ENCODE measurements around the gene TMEM176A. TPM values are rescaled to one million over a fixed set of nuclear protein-coding genes. Genes with fewer than 3 reads are reported as not detected.

TMEM176A gene
- total and polyA plus RNA-seq, 2 of the 8 experiments (the other 6 are each of a cell fraction or from before 2014, with no cell fraction given) = 1.3 to 1.5 TPM

DNA sequence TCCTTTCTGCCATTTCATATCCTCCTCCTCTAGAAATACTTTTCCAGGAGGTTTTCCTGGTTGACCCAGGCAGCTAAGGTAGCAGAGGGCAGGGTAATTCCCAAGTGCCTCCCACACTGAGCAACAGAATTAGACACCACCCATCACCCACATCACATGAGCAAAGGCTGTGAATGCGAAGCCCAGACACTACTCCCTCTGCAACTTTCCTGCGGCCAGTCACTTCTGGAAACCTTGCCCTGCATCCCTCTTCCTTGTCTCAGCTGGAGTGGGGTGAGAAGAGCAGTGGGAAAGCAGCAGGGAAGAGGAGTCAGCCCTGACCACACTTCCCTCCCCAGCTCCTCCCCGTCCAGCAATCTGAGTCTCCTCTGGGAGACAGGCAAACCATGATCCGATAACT, 15.6 kb upstream of the TMEM176A start:
- H2BK15ac ChIP-seq (ENCODE audit: low read length) = no peak overlapping the region
- H2BK12ac ChIP-seq (ENCODE audit: low read depth, low read length) = no peak overlapping the region
- H3K4me2 ChIP-seq (ENCODE audit: insufficient read depth in 1 of 2, low read depth in 2 of 2, low read length in 2 of 2) = no peak overlapping the region
- CTCF ChIA-PET (ENCODE audit: partially characterized antibody) = interaction anchor here (0.7 to 1.2 kb wide), 4 partner anchors 15 to 217 kb away, joined by 3 to 5 read pairs (median 3); partner anchors contain the start of genes TMEM176A and TMEM176B
- H3K56ac ChIP-seq (replicated peaks; ENCODE audit: insufficient read length, low read depth, low read length) = no peak overlapping the region
- 89% methylated on average over 4 of the region's 4 CpGs; no CpG with 5 or more reads in 1 of the 2 experiments for WGBS, 2 experiments (ENCODE audit: extremely low coverage in 1 of 2, insufficient coverage in 1 of 2, insufficient read length in 1 of 2, insufficient replicate concordance in 2 of 2, low coverage in 1 of 2, low lambda C conversion rate in 2 of 2, missing lambda C conversion rate in 1 of 2)
- H3K23ac ChIP-seq (ENCODE audit: insufficient read length) = no peak overlapping the region
- no peak overlapping the region for H4K91ac ChIP-seq (replicated peaks; ENCODE audit: insufficient read length, low read length)
- FAIRE-seq = no peak
- H4K20me1 ChIP-seq (replicated peaks in 1 of 2; ENCODE audit: control insufficient read depth in 1 of 2, insufficient read depth in 2 of 2, low read length in 2 of 2) = no peaks in the 10 kb centered on the region
- H3K9me3 ChIP-seq (ENCODE audit: insufficient read depth in 2 of 2, low read depth in 1 of 2, low read length in 1 of 2) = no peaks in the 10 kb centered on the region
- POLR2A ChIA-PET (ENCODE audit: partially characterized antibody) = no interaction called here
- H2BK5ac ChIP-seq (ENCODE audit: low read depth, low read length) = no peak overlapping the region
- no peaks in the 10 kb centered on the region for H3K4me1 ChIP-seq (replicated peaks in 1 of 4; ENCODE audit: control insufficient read depth in 3 of 4, insufficient read depth in 4 of 4, low read length in 3 of 4)
- no peaks in the 10 kb centered on the region for H3K79me1 ChIP-seq (ENCODE audit: low read depth, low read length)
- H3K9ac ChIP-seq (replicated peaks in 1 of 4; ENCODE audit: extremely low read depth in 1 of 4, low read depth in 3 of 4, low read length in 3 of 4) = no peak overlapping the region
- DNase-seq (ENCODE audit: low read depth in 1 of 2, low spot score in 2 of 2) = no peak
- H3K27ac ChIP-seq (ENCODE audit: low read depth, low read length) = no peak overlapping the region
- no peak overlapping the region for H4K8ac ChIP-seq (ENCODE audit: extremely low read depth, insufficient read depth, low read length)
- no peak overlapping the region for H2BK120ac ChIP-seq (replicated peaks; ENCODE audit: low read depth, low read length)
- H2BK20ac ChIP-seq (ENCODE audit: low read length) = no peak overlapping the region
- no peaks in the 10 kb centered on the region for H3K36me3 ChIP-seq (ENCODE audit: control insufficient read depth in 2 of 4, insufficient read depth in 4 of 4, low read length in 3 of 4)
- no peak overlapping the region for H4K5ac ChIP-seq (ENCODE audit: insufficient read length, low read depth, low read length)
- H2AFZ ChIP-seq (ENCODE audit: low read length) = no peak overlapping the region; the same call in 1 of the 2 replicates
- H2AK5ac ChIP-seq (ENCODE audit: low read depth, low read length) = no peak overlapping the region
- TF ChIP-seq NRF1 (IDR thresholded peaks at IDR 0.05; ENCODE audit: low read depth, low read length) = no peak
- TF ChIP-seq CREB1 (IDR thresholded peaks at IDR 0.05) = no peak
- no peak for TF ChIP-seq CBX8 (IDR thresholded peaks at IDR 0.05; ENCODE audit: borderline replicate concordance, low read depth, low read length)
- H3K4ac ChIP-seq (replicated peaks; ENCODE audit: insufficient read length, low read depth, low read length) = no peak overlapping the region
- H3K4me3 ChIP-seq (ENCODE audit: extremely low read depth in 1 of 4, insufficient read depth in 2 of 4, low read depth in 3 of 4, low read length in 4 of 4) = no peak overlapping the region
- no peaks in the 10 kb centered on the region for H3K23me2 ChIP-seq (ENCODE audit: low read depth, low read length)
- no peak overlapping the region for H3K14ac ChIP-seq (ENCODE audit: insufficient read length)
- no peak overlapping the region for H3K18ac ChIP-seq (ENCODE audit: extremely low read depth, low read length)
- H3K79me2 ChIP-seq (ENCODE audit: control insufficient read depth in 1 of 2, insufficient read depth in 2 of 2, low read length in 2 of 2) = no peaks in the 10 kb centered on the region
- H3K27me3 ChIP-seq (replicated peaks in 1 of 4; ENCODE audit: control insufficient read depth in 3 of 4, extremely low read depth in 1 of 4, insufficient read depth in 3 of 4, low read length in 3 of 4) = no peaks in the 10 kb centered on the region; a peak in 1 of 7 replicates
